Sigmoid colon (tissue), 7 donors: ENCODE measurements around the gene ZNF687. TPM values are rescaled to one million over a fixed set of nuclear protein-coding genes. Genes with fewer than 3 reads are reported as not detected.

Experiments used
- DNase-seq: peaks from one replicate; pipeline ENCODE4 v3.0.0-alpha.2; 2019
- H3K27ac ChIP-seq, 4 donors: fragments of 200-600 bp; sonication (generic); one replicate each; pipeline ENCODE4 v1.5.1; 2016 to 2019; ENCODE audit warnings: mild to moderate bottlenecking in 1 of 4
- H3K27me3 ChIP-seq, 3 donors: fragments of 200-600 bp; sonication (generic); one replicate each; pipeline ENCODE4 v1.5.1; 2019; ENCODE audit warnings: mild to moderate bottlenecking in 1 of 3
- H3K36me3 ChIP-seq, 4 donors: fragments of 200-600 bp; sonication (generic); one replicate each; pipeline ENCODE4 v1.5.1; 2016 to 2019
- H3K4me1 ChIP-seq, 4 donors: fragments of 200-600 bp; sonication (generic); one replicate each; pipeline ENCODE4 v1.5.1; 2017 to 2019
- H3K4me3 ChIP-seq, 4 donors: fragments of 200-600 bp; sonication (generic); one replicate each; pipeline ENCODE4 v1.5.1; 2017 to 2019; ENCODE audit warnings: mild to moderate bottlenecking in 2 of 4, moderate library complexity in 1 of 4
- H3K9me3 ChIP-seq, 4 donors: fragments of 200-600 bp in 3 of 4; sonication (generic) in 3 of 4; one replicate each; pipeline versions ENCODE4 v1.5.1 to v1.6.1; 2013 to 2019
- EP300 ChIP-seq, 4 donors: sonication (generic); formaldehyde crosslinking; IDR thresholded peaks; one replicate each; pipeline ENCODE4 v1.6.1; 2017; ENCODE audit warnings: antibody characterized with exemption in 4 of 4
- POLR2A ChIP-seq, 2 donors: fragments of 450-650 bp; IDR thresholded peaks; one replicate each; pipeline ENCODE4 v1.6.1; 2016; ENCODE audit warnings: antibody characterized with exemption in 2 of 2, mild to moderate bottlenecking in 2 of 2, moderate library complexity in 2 of 2
- POLR2AphosphoS5 ChIP-seq, 4 donors: sonication (generic); formaldehyde crosslinking; IDR thresholded peaks; one replicate each; pipeline ENCODE4 v1.6.1; 2017; ENCODE audit warnings: antibody characterized with exemption in 4 of 4
- WGBS, 2 donors: extraction: QIAGEN DNeasy Blood & Tissue Kit; methylation state at CpG; one replicate each; pipeline ENCODE4 v1.1.7; 2013; 5-methylcytosine and 5-hydroxymethylcytosine counted together
- intact Hi-C: fragments of 100-400 bp; cut with DNase I; formaldehyde crosslinking; loops from one replicate; pipeline ENCODE4 v1.15.1; 2023
- polyA plus RNA-seq, 3 donors: library from polyadenylated mRNA; stranded (reverse); fragments of 200-250 nt; gene quantifications; one replicate each; pipeline ENCODE4 v1.2.3, GENCODE V29; 2013
- total RNA-seq, 4 donors: library from RNA; depleted of rRNA; stranded (reverse); fragments of >200 nt; gene quantifications; one replicate each; pipeline ENCODE4 v1.1.0, GENCODE V29; 2016
- TF ChIP-seq, protein P1 (sequence below), 4 experiments: fragments of 450-650 bp in 3 of 4; fragments of 200-600 bp in 1 of 4; IDR thresholded peaks; one replicate each; pipeline ENCODE4 v1.5.1; 2016 to 2019; ENCODE audit warnings: antibody characterized with exemption in 4 of 4, mild to moderate bottlenecking in 3 of 4, moderate library complexity in 2 of 4
- donor health status: healthy with polysubstance abuse.
- donor health status: Bipolar disorder and iron deficiency.
- donor health status: healthy.

Gene ZNF687
- total and polyA plus RNA-seq, 7 donors: 6.6 to 24.2 (median 17.6) TPM

DNA sequence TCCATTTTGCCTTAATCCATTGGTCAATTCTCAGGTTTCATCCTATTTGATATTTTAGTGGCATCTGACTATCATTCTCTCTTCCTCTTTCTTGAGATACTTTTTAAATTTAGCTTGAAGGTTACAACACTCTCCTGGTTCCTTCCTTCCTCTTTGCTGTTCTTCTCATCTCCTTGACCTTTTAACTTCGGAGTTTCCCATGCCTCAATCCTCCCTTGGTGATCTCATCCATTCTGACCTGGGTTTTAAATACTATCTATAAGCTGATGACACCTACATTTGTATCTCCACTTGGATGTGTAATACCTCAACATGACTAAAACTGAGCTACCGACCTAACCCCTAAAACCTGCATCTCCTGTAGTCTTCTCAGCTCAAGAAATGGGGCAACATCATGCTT, 4.8 kb upstream of the ZNF687 start:
- intact Hi-C loops: no loop called here
- no peaks in the 10 kb centered on the region for H3K27me3 ChIP-seq
- H3K9me3 ChIP-seq: no peaks in the 10 kb centered on the region
- H3K36me3 ChIP-seq: peaks cover 0 to 6% (median 0%) of the 10 kb centered on the region in 4 donors
- WGBS, 2 donors: 62 to 74% methylated on average over 2 of the region's 2 CpGs
- DNase-seq: no peak
- TF ChIP-seq EP300 (IDR thresholded peaks at IDR 0.05) (no peak), POLR2AphosphoS5 (IDR thresholded peaks at IDR 0.05) (no peak), POLR2A (IDR thresholded peaks at IDR 0.05) (no peak)
- TF ChIP-seq, protein P1, sequence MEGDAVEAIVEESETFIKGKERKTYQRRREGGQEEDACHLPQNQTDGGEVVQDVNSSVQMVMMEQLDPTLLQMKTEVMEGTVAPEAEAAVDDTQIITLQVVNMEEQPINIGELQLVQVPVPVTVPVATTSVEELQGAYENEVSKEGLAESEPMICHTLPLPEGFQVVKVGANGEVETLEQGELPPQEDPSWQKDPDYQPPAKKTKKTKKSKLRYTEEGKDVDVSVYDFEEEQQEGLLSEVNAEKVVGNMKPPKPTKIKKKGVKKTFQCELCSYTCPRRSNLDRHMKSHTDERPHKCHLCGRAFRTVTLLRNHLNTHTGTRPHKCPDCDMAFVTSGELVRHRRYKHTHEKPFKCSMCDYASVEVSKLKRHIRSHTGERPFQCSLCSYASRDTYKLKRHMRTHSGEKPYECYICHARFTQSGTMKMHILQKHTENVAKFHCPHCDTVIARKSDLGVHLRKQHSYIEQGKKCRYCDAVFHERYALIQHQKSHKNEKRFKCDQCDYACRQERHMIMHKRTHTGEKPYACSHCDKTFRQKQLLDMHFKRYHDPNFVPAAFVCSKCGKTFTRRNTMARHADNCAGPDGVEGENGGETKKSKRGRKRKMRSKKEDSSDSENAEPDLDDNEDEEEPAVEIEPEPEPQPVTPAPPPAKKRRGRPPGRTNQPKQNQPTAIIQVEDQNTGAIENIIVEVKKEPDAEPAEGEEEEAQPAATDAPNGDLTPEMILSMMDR (IDR thresholded peaks at IDR 0.05): no peak
- H3K4me1 ChIP-seq: peaks cover 0 to 5% (median 5%) of the 10 kb centered on the region in 4 donors
- H3K27ac ChIP-seq: no peak overlapping the region
- no peak overlapping the region for H3K4me3 ChIP-seq

DNA sequence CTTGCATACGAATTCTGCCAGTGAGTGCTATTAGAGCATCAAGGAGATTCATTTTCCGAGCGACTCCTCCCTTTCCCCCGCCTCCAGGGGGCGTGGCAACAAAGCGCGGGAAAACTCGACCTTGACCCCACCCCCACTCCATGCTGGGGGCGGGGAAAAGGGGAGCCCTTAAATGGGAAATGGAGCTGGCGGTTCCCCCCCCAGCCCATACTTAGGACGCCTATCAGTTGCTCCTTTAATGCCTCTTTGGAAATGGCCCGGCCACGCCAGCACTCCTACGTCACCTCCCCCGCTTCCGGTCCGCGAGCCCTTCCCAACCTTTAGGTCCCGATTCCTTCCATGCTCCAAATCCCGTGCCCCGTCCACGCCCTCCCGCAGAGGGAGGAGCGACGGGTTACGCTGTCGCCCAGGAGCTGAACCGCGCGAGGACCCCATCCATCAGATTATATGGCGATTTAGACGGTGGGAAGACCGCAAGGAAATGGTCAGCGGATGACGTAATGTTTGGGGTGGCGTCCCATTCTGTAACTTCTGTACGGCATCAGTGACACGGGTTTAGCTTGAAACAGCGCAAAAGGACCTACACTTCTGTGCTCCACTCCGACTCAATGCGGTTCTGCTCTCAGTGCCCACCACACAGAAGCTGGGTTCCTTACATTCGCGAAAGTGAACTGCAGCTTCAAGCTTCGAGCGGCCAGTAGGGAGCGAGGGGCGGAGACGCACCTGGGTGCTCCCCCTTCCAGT, 702 bp upstream of the ZNF687 start:
- WGBS, 2 donors: 0% methylated on average over 48 of the region's 48 CpGs
- H3K4me1 ChIP-seq: peaks cover 2 to 22% (median 21%) of the 10 kb centered on the region in 4 donors
- intact Hi-C loops: loop anchor here (5.0 kb wide), 4 partner anchors 46 to 176 kb away; partner anchors contain the start of genes PI4KB, POGZ, PSMB4 and RFX5
- peak overlapping the region; percentile 97 to 99 (median 98) for H3K27ac ChIP-seq
- TF ChIP-seq POLR2AphosphoS5 (IDR thresholded peaks at IDR 0.05): peak; percentile 57 to 83 (median 78)
- peak in 2 of 4 donors; percentile 34 to 39 for TF ChIP-seq EP300 (IDR thresholded peaks at IDR 0.05)
- TF ChIP-seq POLR2A (IDR thresholded peaks at IDR 0.05): peak; percentile 20 to 45
- TF ChIP-seq, protein P1 (IDR thresholded peaks at IDR 0.05): peak in 2 of 4 experiments; percentile 33 to 40
- H3K9me3 ChIP-seq: no peaks in the 10 kb centered on the region
- DNase-seq: peak; percentile 99
- H3K4me3 ChIP-seq: peak overlapping the region; percentile 73 to 84 (median 80)
- no peaks in the 10 kb centered on the region for H3K27me3 ChIP-seq
- H3K36me3 ChIP-seq: peaks cover 2 to 16% (median 7%) of the 10 kb centered on the region in 4 donors

DNA sequence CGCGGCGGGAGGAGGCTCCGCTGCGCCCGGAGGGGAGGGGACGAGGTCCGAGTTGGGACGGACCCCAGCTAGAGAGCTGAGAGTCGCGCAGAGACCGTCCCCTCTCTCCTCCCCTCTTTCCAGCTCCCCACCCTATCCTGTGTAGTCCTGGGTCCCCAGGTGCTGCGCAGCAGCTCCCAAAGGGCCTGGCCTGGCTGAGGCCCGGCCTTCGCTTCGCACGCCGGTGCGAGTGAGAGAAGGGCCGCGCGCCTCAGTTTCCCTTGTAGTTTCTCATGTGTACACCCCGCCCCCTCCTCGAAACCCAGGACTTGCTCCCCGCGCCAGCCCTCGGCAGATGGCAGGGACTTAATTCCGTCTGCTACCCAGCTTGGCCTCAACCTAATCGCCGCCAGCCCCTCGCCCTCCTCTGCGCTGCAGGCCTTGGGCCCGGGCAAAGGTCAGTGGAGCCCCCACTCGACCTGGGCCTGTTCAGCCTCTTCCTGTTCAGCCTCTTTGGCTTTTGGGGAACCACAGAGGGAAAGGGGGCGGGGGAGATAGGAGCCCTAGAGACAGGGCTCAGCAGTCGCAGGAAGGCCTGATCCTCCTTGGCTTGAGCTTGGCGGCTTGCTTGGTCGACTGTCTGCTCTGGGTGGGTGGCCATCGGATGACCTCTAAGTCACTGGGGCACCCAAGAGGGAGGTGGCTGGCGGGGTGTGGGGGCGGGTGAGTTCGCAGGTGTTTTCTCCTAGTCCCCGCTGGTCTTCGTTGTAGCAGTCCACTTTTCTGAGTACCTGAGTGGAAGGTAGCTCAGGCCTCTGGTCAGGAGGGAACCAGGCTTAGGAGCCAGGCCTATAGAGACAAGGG, 1.0 kb downstream of the ZNF687 start:
- no peak for TF ChIP-seq POLR2A (IDR thresholded peaks at IDR 0.05)
- TF ChIP-seq, protein P1 (IDR thresholded peaks at IDR 0.05): no peak
- TF ChIP-seq EP300 (IDR thresholded peaks at IDR 0.05): no peak
- TF ChIP-seq POLR2AphosphoS5 (IDR thresholded peaks at IDR 0.05): no peak
- Histone ChIP-seq H3K9me3 (no peaks in the 10 kb centered on the region), H3K4me3 (peak overlapping the region; percentile 73 to 84 (median 80)), H3K36me3 (peaks cover 19 to 33% (median 23%) of the 10 kb centered on the region in 4 donors), H3K27ac (peak overlapping the region; percentile 97 to 99 (median 98)), H3K4me1 (peaks cover 2 to 22% (median 21%) of the 10 kb centered on the region in 4 donors), H3K27me3 (no peaks in the 10 kb centered on the region)
- WGBS, 2 donors: 2 to 7% methylated on average over 44 of the region's 44 CpGs
- peak; percentile 79 for DNase-seq
- intact Hi-C loops: loop anchor here (5.0 kb wide), 4 partner anchors 44 to 174 kb away; partner anchors contain the start of genes PI4KB, POGZ, PSMB4 and RFX5

DNA sequence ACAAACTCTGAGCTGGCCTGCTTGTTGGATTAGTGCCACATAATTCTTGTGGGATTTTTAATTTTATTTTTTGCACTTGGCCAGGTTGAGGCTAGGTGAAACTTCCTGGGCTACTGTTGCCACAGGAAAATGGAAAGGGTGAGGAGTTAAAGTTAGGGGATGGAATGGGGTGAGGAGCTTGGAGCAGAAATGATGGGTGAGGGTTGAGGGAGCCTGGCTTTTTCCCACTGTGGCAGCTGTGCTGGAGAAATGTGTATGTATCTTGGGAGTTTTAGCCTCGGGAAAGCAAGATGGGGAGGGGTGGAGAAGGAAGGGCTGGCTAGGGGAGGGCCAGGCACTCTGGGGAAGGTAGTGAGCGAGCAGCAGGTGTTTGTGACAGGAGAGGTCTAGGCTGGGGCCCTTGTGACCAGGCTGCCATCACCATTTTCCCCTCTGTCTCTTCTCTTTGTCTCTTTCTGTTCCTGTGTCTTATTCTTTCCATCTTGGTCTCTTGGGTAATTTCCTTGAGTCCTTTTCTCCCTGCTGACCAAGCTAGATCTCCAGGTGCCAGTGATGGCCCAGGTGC, 2.0 kb downstream of the ZNF687 start:
- Histone ChIP-seq H3K4me1 (peaks cover 2 to 22% (median 21%) of the 10 kb centered on the region in 4 donors), H3K4me3 (peak overlapping the region in 1 of 4 donors; percentile 73), H3K9me3 (no peaks in the 10 kb centered on the region), H3K27ac (peak overlapping the region; percentile 97 to 99 (median 98)), H3K27me3 (no peaks in the 10 kb centered on the region), H3K36me3 (peaks cover 29 to 43% (median 32%) of the 10 kb centered on the region in 4 donors)
- TF ChIP-seq EP300 (IDR thresholded peaks at IDR 0.05) (no peak), POLR2AphosphoS5 (IDR thresholded peaks at IDR 0.05) (no peak), POLR2A (IDR thresholded peaks at IDR 0.05) (no peak)
- TF ChIP-seq, protein P1 (IDR thresholded peaks at IDR 0.05): no peak
- 55 to 69% methylated on average over 2 of the region's 2 CpGs for WGBS, 2 donors
- no peak for DNase-seq
- intact Hi-C loops: loop anchor here (5.0 kb wide), 4 partner anchors 43 to 173 kb away; partner anchors contain the start of genes PI4KB, POGZ, PSMB4 and RFX5
